HK-2 (cell line): ENCODE data around the gene ADGRB2.

Experiments
- DNase-seq: peaks from one replicate; pipeline ENCODE4 v3.0.0-alpha.2; 2018; ENCODE audit not compliant: unreplicated experiment

The ADGRB2 gene, protein sequence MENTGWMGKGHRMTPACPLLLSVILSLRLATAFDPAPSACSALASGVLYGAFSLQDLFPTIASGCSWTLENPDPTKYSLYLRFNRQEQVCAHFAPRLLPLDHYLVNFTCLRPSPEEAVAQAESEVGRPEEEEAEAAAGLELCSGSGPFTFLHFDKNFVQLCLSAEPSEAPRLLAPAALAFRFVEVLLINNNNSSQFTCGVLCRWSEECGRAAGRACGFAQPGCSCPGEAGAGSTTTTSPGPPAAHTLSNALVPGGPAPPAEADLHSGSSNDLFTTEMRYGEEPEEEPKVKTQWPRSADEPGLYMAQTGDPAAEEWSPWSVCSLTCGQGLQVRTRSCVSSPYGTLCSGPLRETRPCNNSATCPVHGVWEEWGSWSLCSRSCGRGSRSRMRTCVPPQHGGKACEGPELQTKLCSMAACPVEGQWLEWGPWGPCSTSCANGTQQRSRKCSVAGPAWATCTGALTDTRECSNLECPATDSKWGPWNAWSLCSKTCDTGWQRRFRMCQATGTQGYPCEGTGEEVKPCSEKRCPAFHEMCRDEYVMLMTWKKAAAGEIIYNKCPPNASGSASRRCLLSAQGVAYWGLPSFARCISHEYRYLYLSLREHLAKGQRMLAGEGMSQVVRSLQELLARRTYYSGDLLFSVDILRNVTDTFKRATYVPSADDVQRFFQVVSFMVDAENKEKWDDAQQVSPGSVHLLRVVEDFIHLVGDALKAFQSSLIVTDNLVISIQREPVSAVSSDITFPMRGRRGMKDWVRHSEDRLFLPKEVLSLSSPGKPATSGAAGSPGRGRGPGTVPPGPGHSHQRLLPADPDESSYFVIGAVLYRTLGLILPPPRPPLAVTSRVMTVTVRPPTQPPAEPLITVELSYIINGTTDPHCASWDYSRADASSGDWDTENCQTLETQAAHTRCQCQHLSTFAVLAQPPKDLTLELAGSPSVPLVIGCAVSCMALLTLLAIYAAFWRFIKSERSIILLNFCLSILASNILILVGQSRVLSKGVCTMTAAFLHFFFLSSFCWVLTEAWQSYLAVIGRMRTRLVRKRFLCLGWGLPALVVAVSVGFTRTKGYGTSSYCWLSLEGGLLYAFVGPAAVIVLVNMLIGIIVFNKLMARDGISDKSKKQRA (N-terminal part only)

GRCh38 chr1:31764312-31765040 lies at the start of gene ADGRB2:
ADGRB2 (minus strand) TSS chr1:31764340; CDS start chr1:31757221, 7,119 bp downstream.
- DNase-seq, result no peak

- DNase-seq, result no peak
Observed at GRCh38 chr1:31812158-31812829, 48.2 kb upstream of the ADGRB2 start.

DNA sequence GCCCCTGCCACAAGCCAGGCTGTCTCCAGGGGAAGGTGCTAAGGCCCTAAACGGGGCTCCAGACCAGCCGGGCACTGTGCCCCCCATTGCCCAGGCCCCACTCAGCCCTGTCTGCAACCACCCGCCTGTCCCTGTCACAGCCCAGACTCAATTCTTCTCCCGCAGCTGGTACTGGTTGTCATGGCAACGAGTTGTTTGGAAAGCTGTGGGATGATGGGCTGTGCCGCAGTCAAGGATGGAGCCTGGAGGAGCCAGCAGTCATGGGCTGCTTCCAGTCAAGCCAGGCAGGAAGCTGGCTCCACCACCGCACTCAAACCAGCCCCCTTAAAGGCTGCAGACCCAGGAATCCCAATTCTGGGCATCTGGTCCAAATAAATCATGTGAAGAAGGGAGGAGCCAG lies 47.5 kb upstream of the ADGRB2 start:
- DNase-seq, result no peak

DNA sequence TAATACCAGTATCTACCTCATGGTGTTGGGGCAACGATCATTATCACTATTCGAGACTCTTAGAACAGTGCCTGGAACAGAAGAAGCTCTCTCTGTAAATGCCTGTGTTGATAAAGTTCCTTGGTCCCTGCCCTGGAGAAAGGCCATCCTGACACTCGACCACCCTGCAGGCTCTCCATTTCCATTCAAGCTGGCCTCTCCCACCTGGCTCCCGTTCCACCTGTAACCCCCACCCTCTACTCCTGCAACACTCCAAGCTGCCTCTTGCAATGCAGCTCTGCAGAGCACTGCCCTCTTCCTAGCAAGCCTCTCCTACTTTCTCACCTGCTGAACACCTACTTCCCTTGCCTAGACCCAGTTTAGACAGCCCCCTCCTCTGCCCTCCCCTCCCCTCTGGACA lies 45.6 kb upstream of the ADGRB2 start:
- no peak for DNase-seq

- no peak for DNase-seq
Observed at GRCh38 chr1:31807273-31808048, 43.3 kb upstream of the ADGRB2 start.

GRCh38 chr1:31805318-31805717 lies 41.2 kb upstream of the ADGRB2 start:
- no peak for DNase-seq

DNA sequence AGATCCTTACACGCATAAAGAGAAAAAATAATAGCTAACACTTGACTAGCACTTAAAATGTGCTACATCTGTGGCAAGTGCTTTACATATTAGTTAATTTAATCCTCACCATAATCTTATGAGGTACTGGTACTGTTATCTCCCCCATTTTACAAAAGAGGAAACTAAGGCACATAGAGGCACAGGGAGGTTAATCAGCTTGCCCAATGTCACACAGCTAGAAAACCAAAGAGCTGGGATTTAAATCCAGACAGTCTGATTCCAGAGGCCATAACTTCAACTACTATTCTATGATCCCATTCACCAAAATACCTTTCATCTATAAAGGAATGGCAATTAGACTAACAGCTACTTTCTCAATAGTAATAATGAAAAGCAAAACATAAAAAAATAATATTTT lies 40.0 kb upstream of the ADGRB2 start:
- no peak for DNase-seq

- no peak for DNase-seq
Observed at GRCh38 chr1:31803610-31804009, 39.5 kb upstream of the ADGRB2 start.

GRCh38 chr1:31802190-31803150 lies 38.3 kb upstream of the ADGRB2 start:
- DNase-seq, result no peak

DNA sequence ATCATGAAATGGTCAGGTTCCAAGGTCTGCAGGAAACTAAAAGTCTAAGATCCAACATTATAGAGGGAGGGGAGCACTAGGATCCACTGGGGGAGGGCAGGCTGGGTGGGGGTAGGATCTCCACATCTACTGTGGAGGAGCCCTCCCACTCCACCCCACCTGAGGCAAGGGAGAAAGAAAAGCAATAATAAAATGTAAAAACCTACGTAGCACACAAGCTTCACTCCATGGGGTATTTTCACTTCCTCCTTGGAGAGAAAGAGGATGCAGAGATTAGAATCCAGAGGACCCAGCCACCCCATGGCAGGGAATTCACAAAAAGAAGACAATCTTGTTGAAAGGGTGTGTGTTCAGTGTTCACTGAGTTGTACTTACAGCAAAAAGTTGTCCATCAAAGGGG lies 37.3 kb upstream of the ADGRB2 start:
- DNase-seq, result no peak

DNA sequence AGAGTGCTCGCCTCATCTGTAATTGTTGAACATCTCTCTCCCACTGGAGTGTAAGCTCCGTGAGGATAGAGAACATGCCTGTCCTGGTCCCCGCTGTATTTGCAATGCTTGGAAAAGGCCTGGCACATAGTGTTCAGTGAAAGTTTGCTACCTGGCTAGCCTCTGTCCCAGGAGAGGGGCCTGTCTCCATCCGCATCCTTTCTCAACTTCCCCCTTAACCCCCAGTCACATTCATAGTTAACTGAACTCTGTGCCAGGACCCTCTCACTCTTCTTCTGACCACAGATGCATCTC lies 36.5 kb upstream of the ADGRB2 start:
- DNase-seq, result no peak

GRCh38 chr1:31799895-31800673 lies 35.9 kb upstream of the ADGRB2 start:
- no peak for DNase-seq

GRCh38 chr1:31799196-31799894 lies 35.2 kb upstream of the ADGRB2 start:
- no peak for DNase-seq

DNA sequence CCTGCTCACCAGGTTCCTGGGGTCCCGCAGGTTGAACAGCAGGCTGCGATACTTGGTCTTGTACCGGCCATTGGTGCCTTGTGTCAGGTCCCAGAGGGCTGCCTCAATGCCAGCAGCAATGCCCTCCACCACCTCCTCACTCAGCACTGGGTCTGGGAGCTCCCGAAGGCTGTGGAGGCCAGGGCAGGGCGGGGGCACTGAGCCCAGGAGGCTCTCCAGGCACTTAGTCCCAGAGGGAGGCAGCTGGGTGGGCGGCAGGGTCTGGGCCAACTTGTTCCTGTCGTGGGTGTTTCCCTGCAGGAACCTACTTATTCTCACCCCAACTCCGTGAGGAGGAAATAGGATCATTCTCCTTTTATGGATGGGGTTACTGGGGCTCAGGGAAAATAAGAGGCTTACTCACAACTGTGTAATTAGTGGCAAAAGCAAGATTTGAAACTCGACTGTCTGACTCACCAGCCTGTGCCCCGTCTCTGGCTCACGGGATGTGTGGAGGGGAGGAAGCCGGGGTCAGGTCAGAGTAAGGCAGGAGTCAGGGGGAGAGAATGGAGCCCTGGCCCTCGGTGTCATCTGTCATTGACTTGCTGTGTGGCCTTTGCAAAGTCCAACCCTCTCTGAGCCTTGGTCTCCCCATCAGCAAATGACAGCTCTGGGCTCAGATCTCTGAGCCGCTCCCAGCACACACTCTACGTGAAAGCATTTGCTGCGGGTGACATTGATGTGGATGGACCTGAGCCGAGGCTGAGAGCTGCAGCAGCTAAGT lies 34.5 kb upstream of the ADGRB2 start:
- DNase-seq, result peak; percentile 71

GRCh38 chr1:31798086-31798432 lies 33.9 kb upstream of the ADGRB2 start:
- no peak for DNase-seq

GRCh38 chr1:31797216-31797615 lies 33.1 kb upstream of the ADGRB2 start:
- DNase-seq, result no peak

DNA sequence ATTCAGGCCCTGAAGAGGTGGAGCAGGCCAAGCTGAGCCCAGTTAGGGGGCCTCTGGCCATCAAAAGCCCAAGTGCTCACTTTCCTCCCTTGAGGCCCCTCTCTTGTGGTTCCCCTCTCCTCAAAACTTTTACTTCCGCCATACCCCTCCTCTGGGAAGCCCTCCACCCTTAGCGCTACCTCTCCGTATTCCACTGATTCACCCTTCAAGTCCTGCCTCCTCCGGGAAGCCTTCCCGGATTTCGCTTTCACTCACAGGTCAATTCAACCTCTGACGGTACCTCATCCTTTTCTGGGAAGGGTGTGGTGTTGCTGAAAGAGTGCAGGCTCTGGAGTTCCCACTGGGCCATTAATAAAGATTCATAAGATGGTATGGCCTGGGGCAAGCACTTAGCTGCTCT lies 32.6 kb upstream of the ADGRB2 start:
- no peak for DNase-seq
